ENCODE data around the gene MRTO4. TPM values are rescaled to one million over a fixed set of nuclear protein-coding genes. Genes with fewer than 3 reads are reported as not detected.

Gene MRTO4
- total and polyA plus RNA-seq, 9 of the 15 experiments (the other 6 are each of a cell fraction or from before 2014, with no cell fraction given), result 62.0 to 173 (median 146) TPM

DNA sequence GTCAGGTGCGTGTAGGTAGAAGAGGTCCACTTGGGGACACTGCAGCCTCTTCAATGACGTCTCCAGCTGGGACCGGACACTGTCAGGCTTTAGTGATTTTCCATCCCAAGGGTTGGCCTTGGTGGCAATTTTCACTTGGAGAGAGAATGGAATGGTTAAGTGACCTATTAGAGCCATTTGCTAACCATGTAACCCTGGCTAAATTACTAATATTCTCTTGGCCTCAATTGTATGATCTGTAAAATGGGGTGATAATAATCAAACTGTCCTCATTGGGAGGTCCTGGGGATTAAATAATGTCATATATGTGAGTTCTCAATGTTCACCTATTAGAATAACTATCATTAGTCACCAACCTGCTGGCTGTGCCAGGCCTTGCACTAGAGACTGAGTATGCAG, 56.9 kb downstream of the MRTO4 start:
- Histone ChIP-seq H2AFZ (ENCODE audit: low read depth, low read length) (no peak overlapping the region), H3K27me3 (ENCODE audit: control insufficient read depth in 2 of 2, insufficient read depth in 2 of 2, low read length in 2 of 2) (no peaks in the 10 kb centered on the region), H3K79me2 (ENCODE audit: control insufficient read depth, insufficient read depth, low read length) (peaks cover 29% of the 10 kb centered on the region), H3K36me3 (ENCODE audit: control insufficient read depth, insufficient read depth, low read length) (peaks cover 54% of the 10 kb centered on the region; the same call in 2 of the 3 replicates), H3K4me1 (replicated peaks in 1 of 2; ENCODE audit: control insufficient read depth in 2 of 2, insufficient read depth in 2 of 2, low read length in 2 of 2) (peaks cover 14 to 35% of the 10 kb centered on the region in 2 experiments; a peak in 4 of 5 replicates), H3K9me3 (replicated peaks; ENCODE audit: control insufficient read depth, insufficient read depth, low read depth, low read length) (no peaks in the 10 kb centered on the region), H3K4me3 (no peak overlapping the region), H3K9ac (ENCODE audit: insufficient read depth in 1 of 2, low read depth in 2 of 2, low read length in 2 of 2) (no peak overlapping the region), H3K4me2 (ENCODE audit: insufficient read depth, low read length) (no peak overlapping the region), H3K27ac (ENCODE audit: extremely low read depth, low read depth, low read length) (no peak overlapping the region), H3K9me1 (ENCODE audit: control insufficient read depth, insufficient read depth, low read length) (peaks cover under 1% of the 10 kb centered on the region), H4K20me1 (replicated peaks; ENCODE audit: control insufficient read depth, insufficient read depth, low read length) (no peaks in the 10 kb centered on the region)
- ATAC-seq (no peak), DNase-seq (ENCODE audit: extremely low read depth in 1 of 4, low spot score in 3 of 4) (no peak), FAIRE-seq (no peak)
- in situ Hi-C loops (cut with MboI), result no loop called here
- POLR2A ChIA-PET, result no interaction called here
- intact Hi-C loops (cut with micrococcal nuclease), result no loop called here
- 94% methylated on average over 3 of the region's 3 CpGs for WGBS (ENCODE audit: insufficient coverage, low coverage, missing lambda C conversion rate)
- CTCF ChIA-PET (ENCODE audit: low intra/inter-chr PET ratio), result no interaction called here
- no TSS peak for BruUV-seq (replicated peaks)
- TF ChIP-seq GATAD2A (IDR thresholded peaks at IDR 0.05) (no peak), KDM1A (IDR thresholded peaks at IDR 0.05) (peak; percentile 39 to 56; a peak in 2 of 4 replicates), ADNP (tag; IDR thresholded peaks at IDR 0.05) (peak; percentile 45; the same call in 1 of the 2 replicates), NFXL1 (CRISPR knock-in tag; IDR thresholded peaks at IDR 0.05) (no peak), BRF1 (IDR thresholded peaks at IDR 0.05; ENCODE audit: borderline replicate concordance, extremely low read depth, insufficient read length) (no peak), TAF9B (IDR thresholded peaks at IDR 0.05; ENCODE audit: partially characterized antibody) (no peak), BCOR (IDR thresholded peaks at IDR 0.05) (peak; percentile 79), CEBPG (CRISPR knock-in tag; IDR thresholded peaks at IDR 0.05) (no peak), CEBPG (tag; conservative IDR thresholded peaks at IDR 0.05 in 1 of 2, IDR thresholded peaks at IDR 0.05 in 1 of 2) (no peak), NELFE (IDR thresholded peaks at IDR 0.05; ENCODE audit: insufficient read depth, insufficient read length) (no peak), SMAD2 (IDR thresholded peaks at IDR 0.05; ENCODE audit: low read depth, low read length) (no peak), MTA1 (IDR thresholded peaks at IDR 0.05; ENCODE audit: borderline replicate concordance) (no peak), ZFP36 (IDR thresholded peaks at IDR 0.05; ENCODE audit: low read depth, low read length, partially characterized antibody) (no peak), RBM25 (IDR thresholded peaks at IDR 0.05; ENCODE audit: low read depth, low read length, severe bottlenecking) (peak; percentile 87), ARHGAP35 (IDR thresholded peaks at IDR 0.05; ENCODE audit: partially characterized antibody) (no peak)
- TF ChIP-seq, protein P1, sequence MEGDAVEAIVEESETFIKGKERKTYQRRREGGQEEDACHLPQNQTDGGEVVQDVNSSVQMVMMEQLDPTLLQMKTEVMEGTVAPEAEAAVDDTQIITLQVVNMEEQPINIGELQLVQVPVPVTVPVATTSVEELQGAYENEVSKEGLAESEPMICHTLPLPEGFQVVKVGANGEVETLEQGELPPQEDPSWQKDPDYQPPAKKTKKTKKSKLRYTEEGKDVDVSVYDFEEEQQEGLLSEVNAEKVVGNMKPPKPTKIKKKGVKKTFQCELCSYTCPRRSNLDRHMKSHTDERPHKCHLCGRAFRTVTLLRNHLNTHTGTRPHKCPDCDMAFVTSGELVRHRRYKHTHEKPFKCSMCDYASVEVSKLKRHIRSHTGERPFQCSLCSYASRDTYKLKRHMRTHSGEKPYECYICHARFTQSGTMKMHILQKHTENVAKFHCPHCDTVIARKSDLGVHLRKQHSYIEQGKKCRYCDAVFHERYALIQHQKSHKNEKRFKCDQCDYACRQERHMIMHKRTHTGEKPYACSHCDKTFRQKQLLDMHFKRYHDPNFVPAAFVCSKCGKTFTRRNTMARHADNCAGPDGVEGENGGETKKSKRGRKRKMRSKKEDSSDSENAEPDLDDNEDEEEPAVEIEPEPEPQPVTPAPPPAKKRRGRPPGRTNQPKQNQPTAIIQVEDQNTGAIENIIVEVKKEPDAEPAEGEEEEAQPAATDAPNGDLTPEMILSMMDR (IDR thresholded peaks at IDR 0.05 in 2 of 3, conservative IDR thresholded peaks at IDR 0.05 in 1 of 3; ENCODE audit: insufficient read depth in 2 of 3, low read depth in 1 of 3, low read length in 3 of 3), result no peak
- TF ChIP-seq, protein P2, sequence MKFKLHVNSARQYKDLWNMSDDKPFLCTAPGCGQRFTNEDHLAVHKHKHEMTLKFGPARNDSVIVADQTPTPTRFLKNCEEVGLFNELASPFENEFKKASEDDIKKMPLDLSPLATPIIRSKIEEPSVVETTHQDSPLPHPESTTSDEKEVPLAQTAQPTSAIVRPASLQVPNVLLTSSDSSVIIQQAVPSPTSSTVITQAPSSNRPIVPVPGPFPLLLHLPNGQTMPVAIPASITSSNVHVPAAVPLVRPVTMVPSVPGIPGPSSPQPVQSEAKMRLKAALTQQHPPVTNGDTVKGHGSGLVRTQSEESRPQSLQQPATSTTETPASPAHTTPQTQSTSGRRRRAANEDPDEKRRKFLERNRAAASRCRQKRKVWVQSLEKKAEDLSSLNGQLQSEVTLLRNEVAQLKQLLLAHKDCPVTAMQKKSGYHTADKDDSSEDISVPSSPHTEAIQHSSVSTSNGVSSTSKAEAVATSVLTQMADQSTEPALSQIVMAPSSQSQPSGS (CRISPR knock-in tag; IDR thresholded peaks at IDR 0.05), result no peak
- TF ChIP-seq, protein P3, sequence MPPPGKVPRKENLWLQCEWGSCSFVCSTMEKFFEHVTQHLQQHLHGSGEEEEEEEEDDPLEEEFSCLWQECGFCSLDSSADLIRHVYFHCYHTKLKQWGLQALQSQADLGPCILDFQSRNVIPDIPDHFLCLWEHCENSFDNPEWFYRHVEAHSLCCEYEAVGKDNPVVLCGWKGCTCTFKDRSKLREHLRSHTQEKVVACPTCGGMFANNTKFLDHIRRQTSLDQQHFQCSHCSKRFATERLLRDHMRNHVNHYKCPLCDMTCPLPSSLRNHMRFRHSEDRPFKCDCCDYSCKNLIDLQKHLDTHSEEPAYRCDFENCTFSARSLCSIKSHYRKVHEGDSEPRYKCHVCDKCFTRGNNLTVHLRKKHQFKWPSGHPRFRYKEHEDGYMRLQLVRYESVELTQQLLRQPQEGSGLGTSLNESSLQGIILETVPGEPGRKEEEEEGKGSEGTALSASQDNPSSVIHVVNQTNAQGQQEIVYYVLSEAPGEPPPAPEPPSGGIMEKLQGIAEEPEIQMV (tag; conservative IDR thresholded peaks at IDR 0.05; ENCODE audit: low read depth), result no peak
- TF ChIP-seq, protein P4, sequence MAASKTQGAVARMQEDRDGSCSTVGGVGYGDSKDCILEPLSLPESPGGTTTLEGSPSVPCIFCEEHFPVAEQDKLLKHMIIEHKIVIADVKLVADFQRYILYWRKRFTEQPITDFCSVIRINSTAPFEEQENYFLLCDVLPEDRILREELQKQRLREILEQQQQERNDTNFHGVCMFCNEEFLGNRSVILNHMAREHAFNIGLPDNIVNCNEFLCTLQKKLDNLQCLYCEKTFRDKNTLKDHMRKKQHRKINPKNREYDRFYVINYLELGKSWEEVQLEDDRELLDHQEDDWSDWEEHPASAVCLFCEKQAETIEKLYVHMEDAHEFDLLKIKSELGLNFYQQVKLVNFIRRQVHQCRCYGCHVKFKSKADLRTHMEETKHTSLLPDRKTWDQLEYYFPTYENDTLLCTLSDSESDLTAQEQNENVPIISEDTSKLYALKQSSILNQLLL (CRISPR knock-in tag; IDR thresholded peaks at IDR 0.05; ENCODE audit: borderline replicate concordance), result no peak

Data from K562 (cell line).